ENCODE data around the gene RHBDD2.
"Not testable (repeated sequence)": the region's sequence is repeated elsewhere in the genome, so short reads cannot be mapped to it uniquely, and the experiment has no call there.

RHBDD2 gene

DNA sequence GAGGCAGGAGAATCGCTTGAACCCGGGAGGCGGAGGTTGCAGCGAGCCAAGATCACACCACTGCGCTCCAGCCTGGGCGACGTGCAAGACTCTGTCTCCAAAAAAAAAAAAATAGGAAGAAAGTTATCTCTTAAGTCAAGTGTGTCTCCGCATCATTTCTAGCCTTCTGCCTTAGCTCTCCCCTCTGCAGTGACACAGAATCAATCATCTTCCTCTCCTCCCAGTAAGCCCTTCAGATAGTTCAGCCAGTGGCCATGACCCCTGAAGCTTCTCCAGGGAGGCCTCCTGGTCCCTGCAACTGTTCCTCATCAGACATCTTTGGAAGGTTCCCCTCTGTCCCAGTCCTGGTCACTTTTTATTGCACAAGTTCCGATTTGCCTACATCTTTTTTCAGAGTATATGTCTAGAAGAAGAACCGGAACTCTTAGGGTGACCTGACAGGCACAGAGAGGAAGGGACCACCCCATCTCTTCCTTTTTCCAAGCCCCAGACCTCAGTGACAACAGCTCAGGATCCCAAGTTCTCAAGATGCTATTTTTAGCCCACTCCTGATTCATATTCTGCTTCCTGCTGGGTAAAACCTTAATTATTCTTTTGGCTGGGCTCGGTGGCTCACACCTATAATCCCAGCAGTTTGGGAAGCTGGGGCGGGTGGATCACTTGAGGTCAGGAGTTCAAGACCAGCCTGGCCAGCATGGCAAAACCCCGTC, 6.6 kb upstream of the RHBDD2 start:
- no peak overlapping the region for H3K4me3 ChIP-seq (ENCODE audit: control insufficient read depth in 1 of 7, extremely low read depth in 1 of 7, insufficient read depth in 4 of 7, low read depth in 2 of 7, low read length in 6 of 7)
- 86% methylated on average over 8 of the region's 13 CpGs for WGBS (ENCODE audit: insufficient coverage)
- H3K36me3 ChIP-seq (ENCODE audit: control insufficient read depth in 4 of 4, insufficient read depth in 4 of 4, low read length in 3 of 4), result no peaks in the 10 kb centered on the region
- ChIA-PET CTCF (no interaction called here), POLR2A (no interaction called here)
- DNase-seq, result no peak
- H3K4me1 ChIP-seq (ENCODE audit: control extremely low read depth in 1 of 4, control insufficient read depth in 4 of 4, insufficient read depth in 4 of 4, low read length in 3 of 4), result no peaks in the 10 kb centered on the region
- no peaks in the 10 kb centered on the region for H3K9me3 ChIP-seq (ENCODE audit: control extremely low read depth in 1 of 5, control insufficient read depth in 4 of 5, insufficient read depth in 2 of 5, low read depth in 1 of 5, low read length in 4 of 5)
- no peaks in the 10 kb centered on the region for H3K27me3 ChIP-seq (replicated peaks in 2 of 5; ENCODE audit: control insufficient read depth in 4 of 5, insufficient read depth in 5 of 5, low read length in 4 of 5)
- H3K27ac ChIP-seq (ENCODE audit: insufficient read depth in 1 of 2, low read depth in 1 of 2, low read length in 2 of 2, poor library complexity in 1 of 2, severe bottlenecking in 2 of 2), result no peak overlapping the region

DNA sequence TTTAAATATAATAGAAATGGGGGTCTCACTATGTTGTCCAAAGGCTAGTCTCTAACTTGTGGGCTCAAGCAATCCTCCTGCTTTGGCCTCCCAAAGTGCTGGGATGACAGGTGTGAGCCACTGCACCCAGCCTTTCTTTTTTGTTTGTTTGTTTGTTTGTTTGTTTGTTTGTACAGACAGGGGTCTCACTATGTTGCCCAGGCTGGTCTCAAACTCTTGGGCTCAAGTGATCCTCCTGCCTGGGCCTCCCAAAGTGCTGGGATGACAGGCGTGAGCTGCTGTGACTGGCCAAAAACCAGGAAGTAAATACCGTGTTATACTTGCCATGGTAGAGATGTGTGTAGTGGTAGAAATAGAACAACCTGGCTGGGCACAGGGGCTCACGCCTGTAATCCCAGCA, 4.7 kb upstream of the RHBDD2 start:
- CTCF ChIA-PET; H3K27me3 ChIP-seq (replicated peaks in 2 of 5; ENCODE audit: control insufficient read depth in 4 of 5, insufficient read depth in 5 of 5, low read length in 4 of 5); H3K9me3 ChIP-seq (ENCODE audit: control extremely low read depth in 1 of 5, control insufficient read depth in 4 of 5, insufficient read depth in 2 of 5, low read depth in 1 of 5, low read length in 4 of 5); H3K27ac ChIP-seq (ENCODE audit: insufficient read depth in 1 of 2, low read depth in 1 of 2, low read length in 2 of 2, poor library complexity in 1 of 2, severe bottlenecking in 2 of 2); DNase-seq; POLR2A ChIA-PET; H3K36me3 ChIP-seq (ENCODE audit: control insufficient read depth in 4 of 4, insufficient read depth in 4 of 4, low read length in 3 of 4); H3K4me3 ChIP-seq (ENCODE audit: control insufficient read depth in 1 of 7, extremely low read depth in 1 of 7, insufficient read depth in 4 of 7, low read depth in 2 of 7, low read length in 6 of 7): not testable (repeated sequence)
- WGBS (ENCODE audit: insufficient coverage), result 75% methylated on average over 3 of the region's 3 CpGs
- peaks cover 4 to 10% (median 7%) of the 10 kb centered on the region in 4 experiments for H3K4me1 ChIP-seq (ENCODE audit: control extremely low read depth in 1 of 4, control insufficient read depth in 4 of 4, insufficient read depth in 4 of 4, low read length in 3 of 4)

DNA sequence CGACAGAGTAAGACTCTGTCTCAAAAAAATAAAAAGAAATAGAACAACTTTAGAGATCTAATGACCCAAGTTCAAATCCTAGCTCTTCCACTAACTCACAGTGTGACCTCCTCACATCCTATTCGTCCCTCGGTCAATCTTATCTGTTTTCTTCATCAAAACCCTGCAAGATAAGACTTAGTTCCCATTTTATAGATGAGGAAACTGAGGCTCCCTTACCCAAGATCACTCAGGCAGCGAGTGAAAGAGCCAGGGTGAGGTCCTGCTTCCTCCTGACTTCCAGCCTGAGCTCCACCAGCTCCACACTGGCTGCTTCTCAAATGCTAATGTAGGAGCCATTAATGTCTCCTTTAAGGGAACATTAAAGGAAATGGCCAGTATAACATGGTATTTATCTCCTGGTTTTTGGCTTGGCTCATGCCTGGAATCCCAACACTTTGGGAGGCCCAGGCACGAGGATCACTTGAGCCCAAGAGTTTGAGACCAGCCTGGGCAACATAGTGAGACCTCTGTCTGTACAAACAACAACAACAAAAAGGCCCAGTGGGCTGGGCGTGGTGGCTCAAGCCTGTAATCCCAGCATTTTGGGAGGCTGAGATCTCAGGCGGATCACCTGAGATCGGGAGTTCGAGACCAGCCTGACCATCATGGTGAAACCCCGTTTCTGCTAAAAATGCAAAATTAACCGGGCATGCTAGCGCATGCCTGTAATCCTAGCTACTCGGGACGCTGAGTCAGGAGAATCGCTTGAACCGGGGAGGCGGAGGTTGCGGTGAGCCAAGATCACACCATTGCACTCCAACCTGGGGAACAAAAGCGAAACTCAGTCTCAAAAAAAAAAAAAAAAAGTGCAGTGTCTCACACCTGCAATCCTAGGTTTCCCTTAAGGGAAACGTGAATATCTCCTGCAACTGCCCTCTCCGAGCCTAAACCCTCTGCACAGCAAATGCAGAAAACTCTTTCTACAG, 3.4 kb upstream of the RHBDD2 start:
- Histone ChIP-seq H3K27ac (ENCODE audit: insufficient read depth in 1 of 2, low read depth in 1 of 2, low read length in 2 of 2, poor library complexity in 1 of 2, severe bottlenecking in 2 of 2) (no peak overlapping the region), H3K27me3 (replicated peaks in 2 of 5; ENCODE audit: control insufficient read depth in 4 of 5, insufficient read depth in 5 of 5, low read length in 4 of 5) (no peaks in the 10 kb centered on the region), H3K9me3 (ENCODE audit: control extremely low read depth in 1 of 5, control insufficient read depth in 4 of 5, insufficient read depth in 2 of 5, low read depth in 1 of 5, low read length in 4 of 5) (no peaks in the 10 kb centered on the region), H3K4me3 (ENCODE audit: control insufficient read depth in 1 of 7, extremely low read depth in 1 of 7, insufficient read depth in 4 of 7, low read depth in 2 of 7, low read length in 6 of 7) (no peak overlapping the region), H3K4me1 (ENCODE audit: control extremely low read depth in 1 of 4, control insufficient read depth in 4 of 4, insufficient read depth in 4 of 4, low read length in 3 of 4) (peaks cover 12 to 23% (median 16%) of the 10 kb centered on the region in 4 experiments), H3K36me3 (ENCODE audit: control insufficient read depth in 4 of 4, insufficient read depth in 4 of 4, low read length in 3 of 4) (no peaks in the 10 kb centered on the region)
- no peak for DNase-seq
- WGBS (ENCODE audit: insufficient coverage), result 93% methylated on average over 18 of the region's 21 CpGs
- POLR2A ChIA-PET, result interaction anchor here (0.6 kb wide), 1 partner anchor 250 kb away, joined by 4 read pairs; no protein-coding TSS in a partner anchor
- CTCF ChIA-PET, result interaction anchor here (0.7 to 1.6 kb wide), 2 partner anchors 9 to 19 kb away, joined by 3 to 5 read pairs; no protein-coding TSS in a partner anchor

DNA sequence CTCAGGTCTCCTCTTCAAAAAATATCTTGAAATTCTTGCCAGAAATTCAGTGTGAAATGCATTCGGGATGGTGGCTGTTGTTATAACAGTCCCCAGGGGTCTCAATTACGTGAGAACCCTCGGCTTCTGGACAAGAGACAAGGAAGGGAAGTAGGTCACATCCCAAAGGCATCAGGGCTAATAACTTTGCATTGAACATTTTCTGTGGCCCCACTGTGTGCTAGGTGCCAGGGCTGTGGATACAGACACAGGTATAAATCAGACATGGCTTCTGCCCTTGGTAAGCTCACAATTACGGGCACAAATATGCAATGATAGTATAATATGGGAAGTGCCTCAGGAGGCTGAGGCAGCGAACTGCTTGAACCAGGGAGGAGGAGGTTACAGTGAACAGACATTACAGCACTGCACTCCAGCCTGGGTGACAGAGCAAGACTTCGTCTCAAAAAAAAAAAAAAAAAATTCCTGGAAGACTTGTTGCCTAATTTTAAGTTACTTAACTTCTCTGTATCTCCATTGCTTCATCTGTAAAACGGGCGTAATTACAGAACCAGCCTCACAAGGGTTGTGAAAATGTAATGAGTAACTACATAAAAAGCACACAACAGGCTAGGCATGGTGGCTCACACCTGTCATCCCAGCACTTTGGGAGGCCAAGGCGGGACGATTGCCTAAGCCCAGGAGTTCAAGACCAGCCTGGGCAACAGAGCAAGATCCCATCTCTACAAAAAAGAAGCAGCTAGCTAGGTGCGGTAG, 2.5 kb upstream of the RHBDD2 start:
- POLR2A ChIA-PET, result no interaction called here
- Histone ChIP-seq H3K27ac (ENCODE audit: insufficient read depth in 1 of 2, low read depth in 1 of 2, low read length in 2 of 2, poor library complexity in 1 of 2, severe bottlenecking in 2 of 2) (no peak overlapping the region), H3K27me3 (replicated peaks in 2 of 5; ENCODE audit: control insufficient read depth in 4 of 5, insufficient read depth in 5 of 5, low read length in 4 of 5) (no peaks in the 10 kb centered on the region), H3K4me1 (ENCODE audit: control extremely low read depth in 1 of 4, control insufficient read depth in 4 of 4, insufficient read depth in 4 of 4, low read length in 3 of 4) (peaks cover 12 to 23% (median 16%) of the 10 kb centered on the region in 4 experiments), H3K9me3 (ENCODE audit: control extremely low read depth in 1 of 5, control insufficient read depth in 4 of 5, insufficient read depth in 2 of 5, low read depth in 1 of 5, low read length in 4 of 5) (no peaks in the 10 kb centered on the region), H3K36me3 (ENCODE audit: control insufficient read depth in 4 of 4, insufficient read depth in 4 of 4, low read length in 3 of 4) (peaks cover 0 to 8% (median 1%) of the 10 kb centered on the region in 4 experiments), H3K4me3 (ENCODE audit: control insufficient read depth in 1 of 7, extremely low read depth in 1 of 7, insufficient read depth in 4 of 7, low read depth in 2 of 7, low read length in 6 of 7) (no peak overlapping the region)
- WGBS (ENCODE audit: insufficient coverage), result 93% methylated on average over 9 of the region's 11 CpGs
- CTCF ChIA-PET, result interaction anchor here (0.7 to 2.9 kb wide), 3 partner anchors 10 to 20 kb away, joined by 3 to 13 read pairs (median 5); no protein-coding TSS in a partner anchor
- no peak for DNase-seq

DNA sequence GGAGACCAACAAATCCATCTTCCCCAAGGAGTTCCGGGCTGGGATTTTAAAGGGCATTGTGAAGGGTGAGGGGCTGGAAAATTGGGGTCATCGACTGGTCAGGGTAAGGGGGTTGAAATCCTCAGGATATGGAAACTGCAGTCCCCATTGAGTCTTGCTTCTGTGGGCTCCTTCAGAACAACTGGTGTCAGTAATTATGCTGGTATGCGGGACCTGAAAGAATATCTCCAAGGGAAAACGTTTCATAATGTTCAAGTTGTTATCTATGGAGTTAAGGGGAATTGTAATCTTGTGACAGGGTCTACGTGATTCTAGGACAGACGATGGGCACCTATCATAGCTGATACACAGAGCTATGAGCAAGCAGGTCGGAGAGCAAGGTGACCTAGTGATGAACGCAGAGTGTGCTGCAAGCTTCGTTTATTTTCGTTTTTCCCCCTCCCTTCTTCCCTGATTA, 494 bp upstream of the RHBDD2 start:
- POLR2A ChIA-PET, result no interaction called here
- CTCF ChIA-PET, result interaction anchor here (1.2 to 2.9 kb wide), 2 partner anchors 12 to 14 kb away, joined by 3 to 13 read pairs; no protein-coding TSS in a partner anchor
- DNase-seq, result no peak
- peaks cover 12 to 23% (median 16%) of the 10 kb centered on the region in 4 experiments for H3K4me1 ChIP-seq (ENCODE audit: control extremely low read depth in 1 of 4, control insufficient read depth in 4 of 4, insufficient read depth in 4 of 4, low read length in 3 of 4)
- peak overlapping the region in 6 of 7 experiments; percentile 52 to 86 (median 65) for H3K4me3 ChIP-seq (ENCODE audit: control insufficient read depth in 1 of 7, extremely low read depth in 1 of 7, insufficient read depth in 4 of 7, low read depth in 2 of 7, low read length in 6 of 7)
- 16% methylated on average over 9 of the region's 10 CpGs for WGBS (ENCODE audit: insufficient coverage)
- peaks cover 4 to 27% (median 12%) of the 10 kb centered on the region in 4 experiments for H3K36me3 ChIP-seq (ENCODE audit: control insufficient read depth in 4 of 4, insufficient read depth in 4 of 4, low read length in 3 of 4)
- H3K27ac ChIP-seq (ENCODE audit: insufficient read depth in 1 of 2, low read depth in 1 of 2, low read length in 2 of 2, poor library complexity in 1 of 2, severe bottlenecking in 2 of 2), result peak overlapping the region in 1 of 2 experiments; percentile 55
- H3K27me3 ChIP-seq (replicated peaks in 2 of 5; ENCODE audit: control insufficient read depth in 4 of 5, insufficient read depth in 5 of 5, low read length in 4 of 5), result no peaks in the 10 kb centered on the region
- no peaks in the 10 kb centered on the region for H3K9me3 ChIP-seq (ENCODE audit: control extremely low read depth in 1 of 5, control insufficient read depth in 4 of 5, insufficient read depth in 2 of 5, low read depth in 1 of 5, low read length in 4 of 5)

DNA sequence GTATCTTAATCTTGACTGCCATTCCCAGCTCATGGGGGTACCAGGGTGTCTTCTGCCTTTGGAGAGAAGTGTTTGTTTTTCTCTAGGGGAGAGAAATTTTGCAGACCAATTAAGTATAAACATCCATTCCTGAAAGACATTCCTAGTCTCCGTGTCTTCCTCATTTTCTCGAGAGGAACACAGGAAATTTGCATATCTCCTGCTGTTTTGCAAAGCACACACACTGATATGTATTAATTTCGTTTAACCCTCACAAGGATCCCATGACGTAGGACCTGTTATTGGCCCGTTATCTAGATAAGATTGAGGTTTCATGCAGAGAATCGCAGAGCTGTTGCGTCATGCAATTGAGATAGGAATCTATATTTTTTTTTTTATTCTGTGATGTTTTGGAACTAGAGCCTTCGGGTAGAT, 944 bp downstream of the RHBDD2 start:
- WGBS (ENCODE audit: insufficient coverage), result 62% methylated on average over 6 of the region's 8 CpGs
- Histone ChIP-seq H3K27me3 (replicated peaks in 2 of 5; ENCODE audit: control insufficient read depth in 4 of 5, insufficient read depth in 5 of 5, low read length in 4 of 5) (no peaks in the 10 kb centered on the region), H3K4me1 (ENCODE audit: control extremely low read depth in 1 of 4, control insufficient read depth in 4 of 4, insufficient read depth in 4 of 4, low read length in 3 of 4) (peaks cover 12 to 23% (median 16%) of the 10 kb centered on the region in 4 experiments), H3K9me3 (ENCODE audit: control extremely low read depth in 1 of 5, control insufficient read depth in 4 of 5, insufficient read depth in 2 of 5, low read depth in 1 of 5, low read length in 4 of 5) (no peaks in the 10 kb centered on the region), H3K4me3 (ENCODE audit: control insufficient read depth in 1 of 7, extremely low read depth in 1 of 7, insufficient read depth in 4 of 7, low read depth in 2 of 7, low read length in 6 of 7) (peak overlapping the region in 6 of 7 experiments; percentile 62 to 91 (median 84)), H3K36me3 (ENCODE audit: control insufficient read depth in 4 of 4, insufficient read depth in 4 of 4, low read length in 3 of 4) (peaks cover 4 to 39% (median 21%) of the 10 kb centered on the region in 4 experiments), H3K27ac (ENCODE audit: insufficient read depth in 1 of 2, low read depth in 1 of 2, low read length in 2 of 2, poor library complexity in 1 of 2, severe bottlenecking in 2 of 2) (peak overlapping the region in 1 of 2 experiments; percentile 60)
- CTCF ChIA-PET, result interaction anchor here (1.0 to 1.2 kb wide), 2 partner anchors 11 to 13 kb away, joined by 3 read pairs; no protein-coding TSS in a partner anchor
- POLR2A ChIA-PET, result no interaction called here
- peak in 2 of 3 donors; percentile 26 to 37 for DNase-seq

Measured in common myeloid progenitor, CD34-positive (primary cell).